Fibroblast of pulmonary artery (primary cell): ENCODE results near the gene SEC62.
"Not testable (repeated sequence)": the region's sequence is repeated elsewhere in the genome, so short reads cannot be mapped to it uniquely, and the experiment has no call there.

Source experiments
- DNase-seq: peaks from one replicate; pipeline ENCODE4 v3.0.0-alpha.2; 2010; ENCODE audit warnings: low read depth
- H3K4me3 ChIP-seq: replicated peaks from 2 replicates; pipeline ENCODE4 v1.5.1; 2011; ENCODE audit warnings: low read depth, mild to moderate bottlenecking, control low read depth, low read length, moderate library complexity
- CTCF ChIP-seq: IDR thresholded peaks from 2 replicates; pipeline ENCODE4 v1.5.1; 2011; ENCODE audit warnings: mild to moderate bottlenecking, control low read depth, low read length, inconsistent platforms; ENCODE audit errors: missing control alignments

The SEC62 gene

GRCh38 chr3:170016057-170016456, 49.5 kb downstream of the SEC62 start:
- H3K4me3 ChIP-seq: no peak overlapping the region
- no peak for DNase-seq

GRCh38 chr3:170019306-170019705, 52.7 kb downstream of the SEC62 start:
- not testable (repeated sequence) for H3K4me3 ChIP-seq, DNase-seq

More at GRCh38 chr3:170016057-170016456, 49.5 kb downstream of the SEC62 start:
- no peak for TF ChIP-seq CTCF

GRCh38 chr3:170021083-170021482, 54.5 kb downstream of the SEC62 start:
- no peak overlapping the region for H3K4me3 ChIP-seq
- DNase-seq: no peak
- peak; percentile 37 for TF ChIP-seq CTCF

GRCh38 chr3:170022336-170022735, 55.7 kb downstream of the SEC62 start:
- TF ChIP-seq CTCF: no peak
- no peak for DNase-seq
- no peak overlapping the region for H3K4me3 ChIP-seq

GRCh38 chr3:170023165-170023564, 56.6 kb downstream of the SEC62 start:
- DNase-seq: no peak
- no peak overlapping the region for H3K4me3 ChIP-seq
- TF ChIP-seq CTCF: no peak

- no peak overlapping the region for H3K4me3 ChIP-seq
- DNase-seq: no peak
These were observed 58.0 kb downstream of the SEC62 start for GRCh38 chr3:170024581-170024980.

GRCh38 chr3:170027233-170028102, 60.9 kb downstream of the SEC62 start:
- no peak for DNase-seq
- H3K4me3 ChIP-seq: no peak overlapping the region
- no peak for TF ChIP-seq CTCF

More at GRCh38 chr3:170024581-170024980, 58.0 kb downstream of the SEC62 start:
- no peak for TF ChIP-seq CTCF
